WTC11 (cell line): ENCODE data around the gene CD2BP2.
"Not testable (repeated sequence)": the region's sequence is repeated elsewhere in the genome, so short reads cannot be mapped to it uniquely, and the experiment has no call there.

Experiments used
- JUN ChIP-seq: sonication (generic); formaldehyde crosslinking; IDR thresholded peaks from 2 replicates; pipeline ENCODE4 v1.8.0; 2023; ENCODE audit warnings: mild to moderate bottlenecking, missing genetic modification reagents
- ZNF121 ChIP-seq: sonication (generic); formaldehyde crosslinking; IDR thresholded peaks from 2 replicates; pipeline ENCODE4 v1.8.0; 2023; ENCODE audit warnings: missing genetic modification reagents
- ZNF138 ChIP-seq: sonication (generic); formaldehyde crosslinking; conservative IDR thresholded peaks from 2 replicates; pipeline ENCODE4 v1.8.1; 2022; ENCODE audit warnings: mild to moderate bottlenecking, moderate library complexity, missing genetic modification reagents
- TF ChIP-seq, protein P1 (sequence below): sonication (generic); formaldehyde crosslinking; IDR thresholded peaks from 2 replicates; pipeline ENCODE4 v1.8.0; 2022; ENCODE audit warnings: mild to moderate bottlenecking, missing genetic modification reagents
- TF ChIP-seq, protein P2 (sequence below): sonication (generic); formaldehyde crosslinking; IDR thresholded peaks from 2 replicates; pipeline ENCODE4 v1.8.1; 2022; ENCODE audit warnings: mild to moderate bottlenecking, missing genetic modification reagents, moderate library complexity, borderline replicate concordance
- TF ChIP-seq, protein P3 (sequence below): fragments of 200-600 bp; IDR thresholded peaks from 2 replicates; pipeline ENCODE4 v1.8.0; 2022; ENCODE audit warnings: antibody characterized with exemption
- TF ChIP-seq, protein P4 (sequence below): sonication (generic); formaldehyde crosslinking; IDR thresholded peaks from 2 replicates; pipeline ENCODE4 v1.8.0; 2023; ENCODE audit warnings: mild to moderate bottlenecking, missing genetic modification reagents
- TF ChIP-seq, protein P5 (sequence below): sonication (generic); formaldehyde crosslinking; IDR thresholded peaks from 2 replicates; pipeline ENCODE4 v1.8.0; 2022; ENCODE audit warnings: missing genetic modification reagents

DNA sequence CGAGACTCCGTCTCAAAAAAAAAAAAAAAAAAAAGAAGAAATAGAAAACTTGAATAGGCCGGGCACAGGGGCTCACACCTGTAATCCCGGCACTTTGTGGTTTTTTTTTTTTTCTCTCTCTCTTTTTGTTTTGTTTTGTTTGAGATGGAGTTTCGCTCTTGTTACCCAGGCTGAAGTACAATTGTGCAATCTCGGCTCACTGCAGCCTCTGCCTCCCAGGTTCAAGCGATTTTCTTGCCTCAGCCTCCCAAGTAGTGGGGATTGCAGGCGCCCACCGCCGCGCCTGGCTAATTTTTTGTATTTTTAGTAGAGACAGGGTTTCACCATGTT lies 11.7 kb downstream of the CD2BP2 start:
- TF ChIP-seq, protein P1, sequence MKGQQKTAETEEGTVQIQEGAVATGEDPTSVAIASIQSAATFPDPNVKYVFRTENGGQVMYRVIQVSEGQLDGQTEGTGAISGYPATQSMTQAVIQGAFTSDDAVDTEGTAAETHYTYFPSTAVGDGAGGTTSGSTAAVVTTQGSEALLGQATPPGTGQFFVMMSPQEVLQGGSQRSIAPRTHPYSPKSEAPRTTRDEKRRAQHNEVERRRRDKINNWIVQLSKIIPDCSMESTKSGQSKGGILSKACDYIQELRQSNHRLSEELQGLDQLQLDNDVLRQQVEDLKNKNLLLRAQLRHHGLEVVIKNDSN (CRISPR knock-in tag): not testable (repeated sequence)
- TF ChIP-seq, protein P2, sequence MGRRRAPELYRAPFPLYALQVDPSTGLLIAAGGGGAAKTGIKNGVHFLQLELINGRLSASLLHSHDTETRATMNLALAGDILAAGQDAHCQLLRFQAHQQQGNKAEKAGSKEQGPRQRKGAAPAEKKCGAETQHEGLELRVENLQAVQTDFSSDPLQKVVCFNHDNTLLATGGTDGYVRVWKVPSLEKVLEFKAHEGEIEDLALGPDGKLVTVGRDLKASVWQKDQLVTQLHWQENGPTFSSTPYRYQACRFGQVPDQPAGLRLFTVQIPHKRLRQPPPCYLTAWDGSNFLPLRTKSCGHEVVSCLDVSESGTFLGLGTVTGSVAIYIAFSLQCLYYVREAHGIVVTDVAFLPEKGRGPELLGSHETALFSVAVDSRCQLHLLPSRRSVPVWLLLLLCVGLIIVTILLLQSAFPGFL: not testable (repeated sequence)
- TF ChIP-seq, protein P3, sequence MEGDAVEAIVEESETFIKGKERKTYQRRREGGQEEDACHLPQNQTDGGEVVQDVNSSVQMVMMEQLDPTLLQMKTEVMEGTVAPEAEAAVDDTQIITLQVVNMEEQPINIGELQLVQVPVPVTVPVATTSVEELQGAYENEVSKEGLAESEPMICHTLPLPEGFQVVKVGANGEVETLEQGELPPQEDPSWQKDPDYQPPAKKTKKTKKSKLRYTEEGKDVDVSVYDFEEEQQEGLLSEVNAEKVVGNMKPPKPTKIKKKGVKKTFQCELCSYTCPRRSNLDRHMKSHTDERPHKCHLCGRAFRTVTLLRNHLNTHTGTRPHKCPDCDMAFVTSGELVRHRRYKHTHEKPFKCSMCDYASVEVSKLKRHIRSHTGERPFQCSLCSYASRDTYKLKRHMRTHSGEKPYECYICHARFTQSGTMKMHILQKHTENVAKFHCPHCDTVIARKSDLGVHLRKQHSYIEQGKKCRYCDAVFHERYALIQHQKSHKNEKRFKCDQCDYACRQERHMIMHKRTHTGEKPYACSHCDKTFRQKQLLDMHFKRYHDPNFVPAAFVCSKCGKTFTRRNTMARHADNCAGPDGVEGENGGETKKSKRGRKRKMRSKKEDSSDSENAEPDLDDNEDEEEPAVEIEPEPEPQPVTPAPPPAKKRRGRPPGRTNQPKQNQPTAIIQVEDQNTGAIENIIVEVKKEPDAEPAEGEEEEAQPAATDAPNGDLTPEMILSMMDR: not testable (repeated sequence)
- not testable (repeated sequence) for TF ChIP-seq ZNF138 (CRISPR knock-in tag); JUN (CRISPR knock-in tag); ZNF121
- TF ChIP-seq, protein P4, sequence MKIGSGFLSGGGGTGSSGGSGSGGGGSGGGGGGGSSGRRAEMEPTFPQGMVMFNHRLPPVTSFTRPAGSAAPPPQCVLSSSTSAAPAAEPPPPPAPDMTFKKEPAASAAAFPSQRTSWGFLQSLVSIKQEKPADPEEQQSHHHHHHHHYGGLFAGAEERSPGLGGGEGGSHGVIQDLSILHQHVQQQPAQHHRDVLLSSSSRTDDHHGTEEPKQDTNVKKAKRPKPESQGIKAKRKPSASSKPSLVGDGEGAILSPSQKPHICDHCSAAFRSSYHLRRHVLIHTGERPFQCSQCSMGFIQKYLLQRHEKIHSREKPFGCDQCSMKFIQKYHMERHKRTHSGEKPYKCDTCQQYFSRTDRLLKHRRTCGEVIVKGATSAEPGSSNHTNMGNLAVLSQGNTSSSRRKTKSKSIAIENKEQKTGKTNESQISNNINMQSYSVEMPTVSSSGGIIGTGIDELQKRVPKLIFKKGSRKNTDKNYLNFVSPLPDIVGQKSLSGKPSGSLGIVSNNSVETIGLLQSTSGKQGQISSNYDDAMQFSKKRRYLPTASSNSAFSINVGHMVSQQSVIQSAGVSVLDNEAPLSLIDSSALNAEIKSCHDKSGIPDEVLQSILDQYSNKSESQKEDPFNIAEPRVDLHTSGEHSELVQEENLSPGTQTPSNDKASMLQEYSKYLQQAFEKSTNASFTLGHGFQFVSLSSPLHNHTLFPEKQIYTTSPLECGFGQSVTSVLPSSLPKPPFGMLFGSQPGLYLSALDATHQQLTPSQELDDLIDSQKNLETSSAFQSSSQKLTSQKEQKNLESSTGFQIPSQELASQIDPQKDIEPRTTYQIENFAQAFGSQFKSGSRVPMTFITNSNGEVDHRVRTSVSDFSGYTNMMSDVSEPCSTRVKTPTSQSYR (CRISPR knock-in tag): not testable (repeated sequence)
- TF ChIP-seq, protein P5, sequence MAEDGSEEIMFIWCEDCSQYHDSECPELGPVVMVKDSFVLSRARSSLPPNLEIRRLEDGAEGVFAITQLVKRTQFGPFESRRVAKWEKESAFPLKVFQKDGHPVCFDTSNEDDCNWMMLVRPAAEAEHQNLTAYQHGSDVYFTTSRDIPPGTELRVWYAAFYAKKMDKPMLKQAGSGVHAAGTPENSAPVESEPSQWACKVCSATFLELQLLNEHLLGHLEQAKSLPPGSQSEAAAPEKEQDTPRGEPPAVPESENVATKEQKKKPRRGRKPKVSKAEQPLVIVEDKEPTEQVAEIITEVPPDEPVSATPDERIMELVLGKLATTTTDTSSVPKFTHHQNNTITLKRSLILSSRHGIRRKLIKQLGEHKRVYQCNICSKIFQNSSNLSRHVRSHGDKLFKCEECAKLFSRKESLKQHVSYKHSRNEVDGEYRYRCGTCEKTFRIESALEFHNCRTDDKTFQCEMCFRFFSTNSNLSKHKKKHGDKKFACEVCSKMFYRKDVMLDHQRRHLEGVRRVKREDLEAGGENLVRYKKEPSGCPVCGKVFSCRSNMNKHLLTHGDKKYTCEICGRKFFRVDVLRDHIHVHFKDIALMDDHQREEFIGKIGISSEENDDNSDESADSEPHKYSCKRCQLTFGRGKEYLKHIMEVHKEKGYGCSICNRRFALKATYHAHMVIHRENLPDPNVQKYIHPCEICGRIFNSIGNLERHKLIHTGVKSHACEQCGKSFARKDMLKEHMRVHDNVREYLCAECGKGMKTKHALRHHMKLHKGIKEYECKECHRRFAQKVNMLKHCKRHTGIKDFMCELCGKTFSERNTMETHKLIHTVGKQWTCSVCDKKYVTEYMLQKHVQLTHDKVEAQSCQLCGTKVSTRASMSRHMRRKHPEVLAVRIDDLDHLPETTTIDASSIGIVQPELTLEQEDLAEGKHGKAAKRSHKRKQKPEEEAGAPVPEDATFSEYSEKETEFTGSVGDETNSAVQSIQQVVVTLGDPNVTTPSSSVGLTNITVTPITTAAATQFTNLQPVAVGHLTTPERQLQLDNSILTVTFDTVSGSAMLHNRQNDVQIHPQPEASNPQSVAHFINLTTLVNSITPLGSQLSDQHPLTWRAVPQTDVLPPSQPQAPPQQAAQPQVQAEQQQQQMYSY (CRISPR knock-in tag): not testable (repeated sequence)
